Thoracic aorta (tissue), 2 donors: ENCODE data around the gene NPBWR2. TPM values are rescaled to one million over a fixed set of nuclear protein-coding genes. Genes with fewer than 3 reads are reported as not detected.

Experiments used
- ATAC-seq: fragments of 150-250 bp; one replicate; pipeline ENCODE4 v1.8.0; 2017; ENCODE audit warnings: low read depth; ENCODE audit not compliant: insufficient number of reproducible peaks, low FRiP score
- DNase-seq: peaks from one replicate; pipeline ENCODE4 v3.0.0-alpha.2; 2020; ENCODE audit warnings: low spot score
- H3K27ac ChIP-seq, 2 donors: fragments of 200-600 bp; sonication (generic); 1 replicate in 1 of 2; 2 replicates in 1 of 2; pipeline ENCODE4 v1.5.1; 2016; ENCODE audit warnings: mild to moderate bottlenecking in 2 of 2, moderate library complexity in 2 of 2
- H3K27me3 ChIP-seq: fragments of 200-600 bp; sonication (generic); replicated peaks from 2 replicates; pipeline ENCODE4 v1.6.0; 2016; ENCODE audit warnings: mild to moderate bottlenecking; ENCODE audit not compliant: insufficient read depth
- H3K36me3 ChIP-seq: fragments of 200-600 bp; sonication (generic); one replicate; pipeline ENCODE4 v1.5.1; 2016
- H3K4me1 ChIP-seq, 2 donors: fragments of 200-600 bp; sonication (generic); 1 replicate in 1 of 2; 2 replicates in 1 of 2; pipeline versions ENCODE4 v1.5.1 to v1.6.0; 2016; ENCODE audit warnings: low read depth in 2 of 2, mild to moderate bottlenecking in 1 of 2; ENCODE audit not compliant: control insufficient read depth in 1 of 2
- H3K4me3 ChIP-seq: fragments of 200-600 bp; sonication (generic); 2 replicates; pipeline ENCODE4 v1.5.1; 2016; ENCODE audit warnings: mild to moderate bottlenecking
- H3K9me3 ChIP-seq: fragments of 200-600 bp; sonication (generic); 2 replicates; pipeline ENCODE4 v1.5.1; 2016
- total RNA-seq, 2 donors: library from RNA; depleted of rRNA; stranded (reverse); fragments of >200 nt; gene quantifications; one replicate each; pipeline versions ENCODE4 v1.1.0 to v1.2.3, GENCODE V29; 2016
- TF ChIP-seq, protein P1 (sequence below): fragments of 200-600 bp; sonication (generic); IDR thresholded peaks from one replicate; pipeline ENCODE4 v1.5.1; 2019; ENCODE audit warnings: antibody characterized with exemption

Gene NPBWR2
- total RNA-seq, 2 donors from 2014 or later, result not detected

DNA sequence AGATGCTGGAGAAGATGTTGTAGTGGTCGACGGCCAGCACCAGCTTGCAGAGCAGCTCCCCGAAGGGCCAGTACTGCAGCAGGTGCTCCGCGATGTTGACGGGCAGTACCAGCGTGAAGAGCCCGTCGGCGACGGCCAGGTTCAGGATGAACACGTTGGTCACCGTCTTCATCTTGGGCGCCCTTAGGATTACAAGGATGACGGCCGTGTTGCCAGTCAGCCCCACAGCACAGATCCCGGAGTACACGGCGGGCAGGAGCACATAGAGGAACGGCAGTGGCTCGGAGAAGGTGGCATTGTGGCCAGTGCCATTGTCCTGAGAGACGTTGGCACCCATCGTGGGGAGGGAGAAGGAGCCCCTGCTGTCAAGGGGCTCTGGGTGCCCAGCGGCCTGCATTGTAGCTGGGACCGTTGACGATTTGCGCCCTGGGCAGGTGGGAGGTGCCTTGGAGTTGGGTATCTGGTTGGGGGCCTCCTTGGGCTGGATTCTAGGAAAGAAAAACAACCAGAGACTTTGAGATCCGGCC is 867 bp downstream of the NPBWR2 start:
- H3K36me3 ChIP-seq, result no peaks in the 10 kb centered on the region
- no peaks in the 10 kb centered on the region for H3K9me3 ChIP-seq
- DNase-seq (no peak), ATAC-seq (no peak)
- no peak overlapping the region for H3K4me3 ChIP-seq
- no peaks in the 10 kb centered on the region for H3K4me1 ChIP-seq
- TF ChIP-seq, protein P1, sequence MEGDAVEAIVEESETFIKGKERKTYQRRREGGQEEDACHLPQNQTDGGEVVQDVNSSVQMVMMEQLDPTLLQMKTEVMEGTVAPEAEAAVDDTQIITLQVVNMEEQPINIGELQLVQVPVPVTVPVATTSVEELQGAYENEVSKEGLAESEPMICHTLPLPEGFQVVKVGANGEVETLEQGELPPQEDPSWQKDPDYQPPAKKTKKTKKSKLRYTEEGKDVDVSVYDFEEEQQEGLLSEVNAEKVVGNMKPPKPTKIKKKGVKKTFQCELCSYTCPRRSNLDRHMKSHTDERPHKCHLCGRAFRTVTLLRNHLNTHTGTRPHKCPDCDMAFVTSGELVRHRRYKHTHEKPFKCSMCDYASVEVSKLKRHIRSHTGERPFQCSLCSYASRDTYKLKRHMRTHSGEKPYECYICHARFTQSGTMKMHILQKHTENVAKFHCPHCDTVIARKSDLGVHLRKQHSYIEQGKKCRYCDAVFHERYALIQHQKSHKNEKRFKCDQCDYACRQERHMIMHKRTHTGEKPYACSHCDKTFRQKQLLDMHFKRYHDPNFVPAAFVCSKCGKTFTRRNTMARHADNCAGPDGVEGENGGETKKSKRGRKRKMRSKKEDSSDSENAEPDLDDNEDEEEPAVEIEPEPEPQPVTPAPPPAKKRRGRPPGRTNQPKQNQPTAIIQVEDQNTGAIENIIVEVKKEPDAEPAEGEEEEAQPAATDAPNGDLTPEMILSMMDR, result no peak
- H3K27ac ChIP-seq, result no peak overlapping the region
- H3K27me3 ChIP-seq, result no peaks in the 10 kb centered on the region

DNA sequence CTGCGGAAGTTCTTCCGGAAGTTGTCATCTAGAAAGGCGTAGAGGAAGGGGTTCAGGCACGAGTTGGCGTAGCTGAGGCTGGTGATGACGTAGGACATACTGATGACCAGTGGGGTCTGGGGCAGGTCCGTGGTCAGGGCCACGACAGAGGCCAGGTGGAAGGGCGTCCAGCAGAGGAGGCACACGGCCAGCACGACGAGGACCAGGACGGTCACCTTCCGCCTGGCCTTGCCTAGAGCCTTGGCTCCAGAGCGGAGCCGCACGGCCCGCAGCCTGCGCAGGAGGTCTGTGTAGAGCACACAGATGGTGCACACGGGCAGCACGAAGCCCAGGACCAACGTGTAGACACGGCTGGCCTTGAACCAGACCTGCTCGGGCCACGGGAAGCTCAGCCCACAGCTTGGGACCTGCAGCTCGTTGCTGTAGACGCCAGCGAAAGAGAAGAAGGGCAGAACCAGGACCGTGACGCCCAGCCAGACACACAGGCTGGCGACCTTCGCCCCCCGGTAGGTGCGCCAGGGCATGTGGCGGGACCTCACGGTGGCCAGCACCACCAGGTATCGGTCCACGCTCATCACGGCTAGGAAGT is 1.4 kb downstream of the NPBWR2 start:
- Histone ChIP-seq H3K36me3 (no peaks in the 10 kb centered on the region), H3K9me3 (no peaks in the 10 kb centered on the region), H3K27ac (no peak overlapping the region), H3K27me3 (no peaks in the 10 kb centered on the region), H3K4me3 (no peak overlapping the region), H3K4me1 (no peaks in the 10 kb centered on the region)
- no peak for ATAC-seq
- no peak for DNase-seq
- TF ChIP-seq, protein P1, result no peak

DNA sequence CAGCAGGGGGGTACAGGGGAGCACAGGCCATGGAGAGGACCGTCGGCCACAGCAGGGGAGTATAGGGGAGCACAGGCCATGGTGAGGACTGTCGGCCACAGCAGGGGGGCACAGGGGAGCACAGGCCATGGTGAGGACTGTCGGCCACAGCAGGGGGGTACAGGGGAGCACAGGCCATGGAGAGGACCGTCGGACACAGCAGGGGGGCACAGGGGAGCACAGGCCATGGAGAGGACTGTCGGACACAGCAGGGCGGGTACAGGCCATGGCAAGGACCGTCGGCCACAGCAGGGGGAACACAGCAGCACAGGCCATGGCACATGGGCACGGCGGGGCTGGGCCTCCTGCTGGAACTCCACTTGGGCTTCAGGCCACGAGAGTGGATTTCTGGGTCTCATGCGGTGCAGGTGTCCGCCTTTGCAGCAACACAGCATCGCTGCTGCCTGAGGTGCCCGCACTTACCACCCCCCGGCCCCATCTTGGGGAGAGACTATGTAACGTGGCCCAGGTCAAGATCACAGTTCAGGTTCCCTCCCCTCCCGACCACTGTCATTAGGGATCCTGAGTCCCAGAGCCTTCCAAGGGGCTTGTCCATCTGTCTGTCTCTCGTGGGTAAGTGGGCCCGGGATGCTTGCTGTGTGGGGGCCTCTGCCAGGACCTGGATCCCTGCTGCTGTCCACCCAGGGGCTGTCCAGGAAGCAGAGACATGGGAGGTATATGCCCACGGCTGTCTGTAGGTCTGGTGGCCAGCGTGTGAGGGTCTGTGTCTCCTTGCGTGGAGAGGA is 2.5 kb downstream of the NPBWR2 start:
- DNase-seq (no peak), ATAC-seq (no peak)
- H3K27ac ChIP-seq, result no peak overlapping the region
- TF ChIP-seq, protein P1, result no peak
- H3K27me3 ChIP-seq, result no peaks in the 10 kb centered on the region
- no peak overlapping the region for H3K4me3 ChIP-seq
- no peaks in the 10 kb centered on the region for H3K9me3 ChIP-seq
- H3K4me1 ChIP-seq, result no peaks in the 10 kb centered on the region
- no peaks in the 10 kb centered on the region for H3K36me3 ChIP-seq

DNA sequence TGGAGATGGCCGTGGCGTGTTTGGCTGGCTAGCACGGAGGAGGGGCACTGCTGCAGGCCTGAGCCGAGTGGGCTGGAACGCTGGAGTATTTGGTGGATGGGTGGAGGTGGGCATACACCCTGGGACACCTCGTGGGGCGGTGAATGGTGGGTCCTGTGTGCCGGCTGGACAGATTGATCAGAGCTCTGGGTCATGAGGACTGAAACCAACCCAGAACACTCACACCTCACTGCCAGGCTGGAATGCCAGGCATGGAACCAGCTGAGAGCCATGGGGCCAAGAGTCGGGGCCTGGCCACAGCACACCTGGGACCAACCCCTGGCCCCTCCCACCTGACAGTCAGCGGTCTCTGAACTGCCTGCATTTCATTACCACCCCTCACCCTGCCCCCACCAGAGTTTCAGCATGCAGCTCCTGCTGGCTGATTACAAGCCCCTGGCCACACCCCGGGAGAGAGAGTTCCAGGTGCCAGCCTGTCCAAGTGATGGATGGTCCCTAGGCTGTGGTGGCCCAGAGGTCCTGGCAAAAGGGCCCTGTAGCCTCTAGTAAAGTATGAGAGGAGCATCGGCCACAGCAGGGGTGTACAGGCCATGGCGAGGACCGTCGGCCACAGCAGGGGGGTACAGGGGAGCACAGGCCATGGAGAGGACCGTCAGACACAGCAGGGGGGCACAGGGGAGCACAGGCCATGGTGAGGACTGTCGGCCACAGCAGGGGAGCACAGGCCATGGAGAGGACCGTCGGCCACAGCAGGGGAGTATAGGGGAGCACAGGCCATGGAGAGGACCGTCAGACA is 3.3 kb downstream of the NPBWR2 start:
- no peak for ATAC-seq
- Histone ChIP-seq H3K9me3 (no peaks in the 10 kb centered on the region), H3K27ac (no peak overlapping the region), H3K36me3 (no peaks in the 10 kb centered on the region), H3K4me1 (no peaks in the 10 kb centered on the region), H3K4me3 (no peak overlapping the region), H3K27me3 (no peaks in the 10 kb centered on the region)
- TF ChIP-seq, protein P1, result no peak
- no peak for DNase-seq
